HG03342 (cell line): ENCODE measurements around the gene NSUN2.

Source experiments
- ATAC-seq: cut with Tn5 transposase; IDR thresholded peaks from one replicate; pipeline ENCODE4 v1.9.1; 2021; ENCODE audit warnings: mild to moderate bottlenecking, moderate library complexity; ENCODE audit not compliant: unreplicated experiment

Gene NSUN2

GRCh38 chr5:6567068-6567467 lies 65.8 kb downstream of the NSUN2 start:
- ATAC-seq = no peak

- no peak for ATAC-seq
Measured at GRCh38 chr5:6565492-6565891, 67.4 kb downstream of the NSUN2 start.

GRCh38 chr5:6557807-6558575 lies 74.9 kb downstream of the NSUN2 start:
- no peak for ATAC-seq

GRCh38 chr5:6556802-6557102 lies 76.1 kb downstream of the NSUN2 start:
- no peak for ATAC-seq

- ATAC-seq = no peak
Measured at GRCh38 chr5:6556089-6556801, 76.6 kb downstream of the NSUN2 start.

- ATAC-seq = no peak
Measured at GRCh38 chr5:6554812-6555211, 78.0 kb downstream of the NSUN2 start.

GRCh38 chr5:6553972-6554371 lies 78.9 kb downstream of the NSUN2 start:
- ATAC-seq = no peak

- no peak for ATAC-seq
Measured at GRCh38 chr5:6552612-6553011, 80.2 kb downstream of the NSUN2 start.

- no peak for ATAC-seq
Measured at GRCh38 chr5:6551955-6552313, 80.9 kb downstream of the NSUN2 start.

- ATAC-seq = no peak
Measured at GRCh38 chr5:6551287-6551954, 81.4 kb downstream of the NSUN2 start.

GRCh38 chr5:6550628-6551027 lies 82.2 kb downstream of the NSUN2 start:
- no peak for ATAC-seq
